ENCODE measurements around the gene FBLN5. TPM values are rescaled to one million over a fixed set of nuclear protein-coding genes. Genes with fewer than 3 reads are reported as not detected.

Gene FBLN5
- total RNA-seq, 4 donors from 2014 or later = 19.6 to 36.8 (median 27.3) TPM

DNA sequence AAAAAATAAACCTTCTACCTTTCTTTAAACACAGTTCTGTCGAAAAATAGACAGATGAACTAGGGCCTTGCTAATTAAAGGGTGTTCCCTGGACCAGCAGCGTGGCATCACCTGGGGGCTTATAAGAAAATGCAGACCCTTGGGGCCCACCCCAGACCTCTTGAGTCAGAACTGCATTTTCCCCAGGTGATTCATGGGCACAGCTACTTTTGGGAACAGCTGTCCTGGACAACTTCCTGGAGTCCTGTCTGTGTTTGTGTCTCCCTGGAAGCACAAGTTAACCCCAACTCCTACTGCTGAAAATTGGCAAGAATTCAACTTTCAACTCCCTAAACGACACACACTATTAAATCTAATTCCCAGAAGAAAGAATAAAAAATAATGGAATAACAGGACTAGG is 17.8 kb downstream of the FBLN5 start:
- Histone ChIP-seq H3K9me3 (no peaks in the 10 kb centered on the region), H3K27ac (no peak overlapping the region), H3K36me3 (no peaks in the 10 kb centered on the region), H3K4me3 (no peak overlapping the region), H3K4me1 (no peaks in the 10 kb centered on the region), H3K27me3 (no peaks in the 10 kb centered on the region)
- DNase-seq (no peak), ATAC-seq (no peak)
- in situ Hi-C loops (cut with MboI; ENCODE audit: low sequenced_read_pairs in 4 of 4) (no loop called here), intact Hi-C loops (cut with DNase I; ENCODE audit: low total_unique reads) (no loop called here)
- TF ChIP-seq POLR2A (IDR thresholded peaks at IDR 0.05) = no peak
- TF ChIP-seq, protein P1, sequence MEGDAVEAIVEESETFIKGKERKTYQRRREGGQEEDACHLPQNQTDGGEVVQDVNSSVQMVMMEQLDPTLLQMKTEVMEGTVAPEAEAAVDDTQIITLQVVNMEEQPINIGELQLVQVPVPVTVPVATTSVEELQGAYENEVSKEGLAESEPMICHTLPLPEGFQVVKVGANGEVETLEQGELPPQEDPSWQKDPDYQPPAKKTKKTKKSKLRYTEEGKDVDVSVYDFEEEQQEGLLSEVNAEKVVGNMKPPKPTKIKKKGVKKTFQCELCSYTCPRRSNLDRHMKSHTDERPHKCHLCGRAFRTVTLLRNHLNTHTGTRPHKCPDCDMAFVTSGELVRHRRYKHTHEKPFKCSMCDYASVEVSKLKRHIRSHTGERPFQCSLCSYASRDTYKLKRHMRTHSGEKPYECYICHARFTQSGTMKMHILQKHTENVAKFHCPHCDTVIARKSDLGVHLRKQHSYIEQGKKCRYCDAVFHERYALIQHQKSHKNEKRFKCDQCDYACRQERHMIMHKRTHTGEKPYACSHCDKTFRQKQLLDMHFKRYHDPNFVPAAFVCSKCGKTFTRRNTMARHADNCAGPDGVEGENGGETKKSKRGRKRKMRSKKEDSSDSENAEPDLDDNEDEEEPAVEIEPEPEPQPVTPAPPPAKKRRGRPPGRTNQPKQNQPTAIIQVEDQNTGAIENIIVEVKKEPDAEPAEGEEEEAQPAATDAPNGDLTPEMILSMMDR (IDR thresholded peaks at IDR 0.05 in 4 of 5, conservative IDR thresholded peaks at IDR 0.05 in 1 of 5) = no peak

DNA sequence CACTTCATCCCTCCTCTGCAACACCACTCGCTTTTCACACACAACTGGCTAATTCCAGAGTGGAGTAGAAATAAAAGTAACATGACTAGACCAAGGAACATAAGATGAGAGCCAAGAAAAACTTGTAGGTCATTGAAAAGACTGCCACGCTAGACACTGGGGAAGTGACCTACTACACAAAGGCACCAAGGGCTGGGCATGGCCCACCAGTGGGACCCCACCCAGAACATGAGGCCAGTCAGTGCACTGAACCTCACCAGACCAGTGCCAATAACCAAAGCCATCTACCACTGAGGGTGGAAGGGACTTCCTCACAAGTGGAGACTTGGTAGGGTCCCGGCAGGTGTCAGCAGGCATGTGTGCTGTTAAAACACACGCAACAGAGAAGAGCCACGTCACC is 19.7 kb downstream of the FBLN5 start:
- H3K36me3 ChIP-seq = no peaks in the 10 kb centered on the region
- ATAC-seq (no peak), DNase-seq (no peak)
- H3K4me1 ChIP-seq = no peaks in the 10 kb centered on the region
- H3K27ac ChIP-seq = no peak overlapping the region
- TF ChIP-seq, protein P1 (IDR thresholded peaks at IDR 0.05 in 4 of 5, conservative IDR thresholded peaks at IDR 0.05 in 1 of 5) = no peak
- TF ChIP-seq POLR2A (IDR thresholded peaks at IDR 0.05) = no peak
- H3K4me3 ChIP-seq = no peak overlapping the region
- H3K27me3 ChIP-seq = no peaks in the 10 kb centered on the region
- in situ Hi-C loops (cut with MboI; ENCODE audit: low sequenced_read_pairs in 4 of 4) (no loop called here), intact Hi-C loops (cut with DNase I; ENCODE audit: low total_unique reads) (no loop called here)
- no peaks in the 10 kb centered on the region for H3K9me3 ChIP-seq

DNA sequence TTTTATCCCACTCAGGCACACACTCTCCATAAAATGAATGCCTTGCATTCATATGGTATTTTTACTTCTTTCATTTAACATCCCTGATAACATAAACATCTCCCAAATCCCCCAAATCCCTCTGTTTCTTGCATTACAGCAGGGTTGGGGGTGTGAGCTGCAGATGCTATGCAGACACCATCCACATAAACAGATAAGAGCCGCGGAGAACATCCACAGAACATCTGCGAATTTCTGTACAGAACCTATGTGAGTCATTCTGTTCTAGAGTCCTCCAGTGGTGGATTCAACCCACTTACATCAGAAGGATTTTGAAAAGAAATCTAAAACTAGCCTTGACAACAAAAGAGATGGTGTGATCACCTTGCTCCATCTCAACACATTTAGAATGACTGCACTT is 20.3 kb downstream of the FBLN5 start:
- intact Hi-C loops (cut with DNase I; ENCODE audit: low total_unique reads) = no loop called here
- Histone ChIP-seq H3K36me3 (no peaks in the 10 kb centered on the region), H3K27me3 (no peaks in the 10 kb centered on the region), H3K27ac (no peak overlapping the region), H3K4me3 (no peak overlapping the region), H3K4me1 (no peaks in the 10 kb centered on the region), H3K9me3 (no peaks in the 10 kb centered on the region)
- no peak for DNase-seq
- no peak for TF ChIP-seq POLR2A (IDR thresholded peaks at IDR 0.05)
- in situ Hi-C loops (cut with MboI; ENCODE audit: low sequenced_read_pairs in 4 of 4) = no loop called here
- ATAC-seq = no peak

DNA sequence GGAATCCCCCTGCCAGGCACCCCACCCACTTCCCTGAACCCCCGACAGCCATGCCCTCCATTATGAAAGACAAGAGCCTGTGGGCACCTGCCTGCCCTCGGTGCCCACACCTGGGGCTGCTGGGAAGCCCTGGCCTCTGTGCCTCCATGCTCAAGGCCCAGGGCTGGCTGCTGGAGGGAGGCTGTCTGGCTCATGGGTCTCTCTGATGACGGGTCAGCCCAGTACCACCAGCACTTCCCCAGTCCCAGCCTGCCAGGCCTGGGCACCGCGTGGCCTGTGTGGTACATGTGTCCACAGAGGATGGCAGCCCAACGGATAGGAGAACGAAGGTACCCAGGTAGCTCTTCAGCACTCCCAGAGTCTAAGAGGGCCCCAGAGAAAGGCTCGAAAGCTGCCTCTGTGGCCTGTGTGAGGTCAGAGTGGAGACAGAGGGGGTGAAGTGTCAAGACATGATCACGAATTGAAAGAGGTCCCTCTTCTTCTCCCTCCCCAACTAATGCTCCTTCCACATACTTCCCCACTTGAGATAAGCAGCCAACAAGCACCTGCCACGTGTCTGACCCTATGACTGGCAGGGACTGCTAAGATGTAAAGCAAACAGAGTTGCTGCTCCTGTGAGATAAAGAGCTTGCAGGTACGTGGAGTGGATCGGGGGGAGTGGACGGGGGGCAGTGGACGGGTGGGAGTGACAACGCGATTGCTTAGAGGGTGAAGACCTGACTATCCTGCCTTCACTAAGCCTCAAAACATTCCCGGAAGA is 21.2 kb downstream of the FBLN5 start:
- no peak for ATAC-seq
- Histone ChIP-seq H3K36me3 (no peaks in the 10 kb centered on the region), H3K27me3 (no peaks in the 10 kb centered on the region), H3K27ac (no peak overlapping the region), H3K4me1 (no peaks in the 10 kb centered on the region), H3K9me3 (no peaks in the 10 kb centered on the region), H3K4me3 (no peak overlapping the region)
- DNase-seq = no peak
- in situ Hi-C loops (cut with MboI; ENCODE audit: low sequenced_read_pairs in 4 of 4) (no loop called here), intact Hi-C loops (cut with DNase I; ENCODE audit: low total_unique reads) (no loop called here)
- TF ChIP-seq, protein P1 (IDR thresholded peaks at IDR 0.05 in 4 of 5, conservative IDR thresholded peaks at IDR 0.05 in 1 of 5) = no peak
- no peak for TF ChIP-seq POLR2A (IDR thresholded peaks at IDR 0.05)

DNA sequence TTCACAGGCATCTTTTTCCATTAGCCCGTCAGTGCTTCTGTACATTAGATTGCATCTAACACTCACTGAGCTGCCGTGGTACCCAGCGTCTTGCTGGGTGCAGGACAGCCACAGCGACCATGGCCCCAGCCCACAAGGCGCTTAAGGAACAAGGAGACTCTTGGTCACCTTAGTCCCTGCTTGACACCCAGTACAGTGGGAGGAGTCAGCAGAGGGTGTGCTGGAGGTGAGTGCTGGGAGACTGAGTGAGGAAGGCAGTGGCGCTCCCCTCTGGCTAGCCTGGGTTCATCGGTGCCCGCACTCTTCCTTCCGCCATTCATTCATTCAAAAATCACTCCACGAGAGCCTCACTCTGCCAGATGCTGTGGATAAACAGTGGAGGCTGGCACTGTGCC is 21.8 kb downstream of the FBLN5 start:
- no peaks in the 10 kb centered on the region for H3K27me3 ChIP-seq
- no peaks in the 10 kb centered on the region for H3K4me1 ChIP-seq
- no peaks in the 10 kb centered on the region for H3K36me3 ChIP-seq
- intact Hi-C loops (cut with DNase I; ENCODE audit: low total_unique reads) (no loop called here), in situ Hi-C loops (cut with MboI; ENCODE audit: low sequenced_read_pairs in 4 of 4) (no loop called here)
- no peaks in the 10 kb centered on the region for H3K9me3 ChIP-seq
- DNase-seq = no peak
- no peak for ATAC-seq
- no peak for TF ChIP-seq POLR2A (IDR thresholded peaks at IDR 0.05)
- no peak overlapping the region for H3K27ac ChIP-seq
- H3K4me3 ChIP-seq = no peak overlapping the region
